HCT116 (cell line): ENCODE results near the gene OLAH. TPM values are rescaled to one million over a fixed set of nuclear protein-coding genes. Genes with fewer than 3 reads are reported as not detected.

Experiments used
- ATAC-seq: fragments of 200-7000 bp; cut with Tn5 transposase; 2 replicates; pipeline ENCODE4 v1.9.1; 2020; ENCODE audit warnings: mild to moderate bottlenecking, moderate library complexity
- BruUV-seq: library from RNA; stranded (reverse); fragments of 400-500 nt; replicated peaks from 2 replicates; lab custom pipeline; 2021; lab: Mats Ljungman, UMichigan
- CTCF ChIA-PET: fragments of 300-600 bp; sonication (Branson Sonifier 250); formaldehyde crosslinking; loops from one replicate; lab custom pipeline; 2021; ENCODE audit warnings: antibody characterized with exemption; lab: Charles Lee
- POLR2A ChIA-PET: fragments of 300-600, 350-600 bp; sonication (Branson Sonifier 250); formaldehyde crosslinking; loops from one replicate; lab custom pipeline; 2021; ENCODE audit warnings: antibody characterized with exemption; lab: Charles Lee
- RAD21 ChIA-PET, 2 experiments: fragments of 300-600 bp; sonication (Branson Sonifier 250); formaldehyde crosslinking; loops; one replicate each; lab custom pipeline; 2023; ENCODE audit warnings: low total read pairs in 2 of 2; ENCODE audit not compliant: uncharacterized antibody in 2 of 2, unreplicated experiment in 2 of 2, low non-redundant PET in 1 of 2; lab: Charles Lee
- DNase-seq: peaks from one replicate; pipeline ENCODE4 v3.0.0-alpha.2; 2010; ENCODE audit warnings: low read depth, low spot score
- H2AFZ ChIP-seq: fragments of 200-600 bp; shearing (Covaris generic), sonication (generic); 2 replicates; pipeline ENCODE4 v1.6.1; 2017; ENCODE audit warnings: low read depth, mixed run types, mixed read lengths, antibody characterized with exemption, low read length; ENCODE audit not compliant: poor library complexity, severe bottlenecking
- H3K27ac ChIP-seq: 2 replicates; pipeline ENCODE4 v1.5.1; 2012; ENCODE audit warnings: low read depth, low read length
- H3K27me3 ChIP-seq: fragments of 200-600 bp; sonication (generic); 2 replicates; pipeline ENCODE4 v1.6.1; 2016; ENCODE audit warnings: mixed run types, low read length, mixed read lengths; ENCODE audit not compliant: insufficient read depth
- H3K36me3 ChIP-seq, 2 experiments: fragments of 200-500 bp in 1 of 2; fragments of 200-600 bp in 1 of 2; sonication (Bioruptor generic) in 1 of 2; sonication (generic) in 1 of 2; 2 replicates each; pipeline versions ENCODE4 v1.5.1 to v1.6.1; 2014 to 2016; ENCODE audit warnings: low read length in 2 of 2, inconsistent platforms in 1 of 2, mixed read lengths in 1 of 2, mixed run types in 1 of 2; ENCODE audit not compliant: insufficient read depth in 2 of 2, control insufficient read depth in 1 of 2
- H3K4me1 ChIP-seq, 2 experiments: fragments of 200-600 bp in 1 of 2; sonication (generic) in 1 of 2; 2 replicates each; pipeline versions ENCODE4 v1.5.1 to v1.6.1; 2012 to 2017; ENCODE audit warnings: low read length in 2 of 2, inconsistent platforms in 1 of 2, mild to moderate bottlenecking in 1 of 2, mixed read lengths in 1 of 2, mixed run types in 1 of 2, moderate library complexity in 1 of 2; ENCODE audit not compliant: insufficient read depth in 2 of 2, control insufficient read depth in 1 of 2
- H3K4me2 ChIP-seq: fragments of 200-600 bp; sonication (generic); 2 replicates; pipeline ENCODE4 v1.6.1; 2017; ENCODE audit warnings: mixed run types, low read length, mixed read lengths
- H3K4me3 ChIP-seq, 2 experiments: fragments of 200-600 bp in 1 of 2; sonication (generic) in 1 of 2; replicated peaks in 1 of 2; 2 replicates each; pipeline ENCODE4 v1.5.1; 2011 to 2016; ENCODE audit warnings: low read length in 2 of 2, control low read depth in 1 of 2, low read depth in 1 of 2, mild to moderate bottlenecking in 1 of 2, mixed read lengths in 1 of 2, mixed run types in 1 of 2
- H3K79me2 ChIP-seq: fragments of 200-600 bp; sonication (generic); 2 replicates; pipeline ENCODE4 v1.6.1; 2017; ENCODE audit warnings: mild to moderate bottlenecking, mixed run types, low read length, moderate library complexity, mixed read lengths; ENCODE audit not compliant: insufficient read depth
- H3K9ac ChIP-seq: fragments of 200-600 bp; sonication (generic); 2 replicates; pipeline ENCODE4 v1.6.1; 2016; ENCODE audit warnings: low read length, mixed read lengths
- H3K9me2 ChIP-seq: fragments of 200-600 bp; sonication (generic), shearing (Covaris generic); 2 replicates; pipeline ENCODE4 v1.6.1; 2017; ENCODE audit warnings: mixed run types, mild to moderate bottlenecking, moderate library complexity; ENCODE audit not compliant: insufficient read depth
- H3K9me3 ChIP-seq, 2 experiments: fragments of 200-500 bp in 1 of 2; fragments of 200-600 bp in 1 of 2; sonication (Bioruptor generic) in 1 of 2; sonication (generic) in 1 of 2; 2 replicates each; pipeline ENCODE4 v1.6.1; 2014 to 2017; ENCODE audit warnings: low read length in 2 of 2, mixed read lengths in 2 of 2, inconsistent platforms in 1 of 2, low read depth in 1 of 2, mild to moderate bottlenecking in 1 of 2, mixed run types in 1 of 2, moderate library complexity in 1 of 2; ENCODE audit not compliant: control insufficient read depth in 1 of 2, insufficient read depth in 1 of 2
- H4K20me1 ChIP-seq: fragments of 200-600 bp; sonication (generic), shearing (Covaris generic); 2 replicates; pipeline ENCODE4 v1.6.1; 2017; ENCODE audit warnings: mixed run types, mild to moderate bottlenecking, moderate library complexity; ENCODE audit not compliant: insufficient read depth
- CEBPB ChIP-seq: IDR thresholded peaks from 2 replicates; pipeline ENCODE4 v1.6.1; 2012; ENCODE audit warnings: low read depth
- POLR2A ChIP-seq: IDR thresholded peaks from 2 replicates; pipeline ENCODE4 v1.7.0; 2011; ENCODE audit warnings: borderline replicate concordance; ENCODE audit not compliant: insufficient read depth, insufficient read length; ENCODE audit errors: extremely low read depth
- RAD21 ChIP-seq: IDR thresholded peaks from 2 replicates; pipeline ENCODE4 v1.6.1; 2012; ENCODE audit warnings: low read depth, mild to moderate bottlenecking
- TCF7L2 ChIP-seq: IDR thresholded peaks from 2 replicates; pipeline ENCODE4 v1.7.0; 2011; ENCODE audit warnings: borderline replicate concordance, inconsistent platforms; ENCODE audit not compliant: insufficient read depth, insufficient read length; ENCODE audit errors: extremely low read depth
- ZNF274 ChIP-seq: fragments of 200-500 bp; sonication (Bioruptor generic); IDR thresholded peaks from 2 replicates; pipeline ENCODE4 v1.6.1; 2014; ENCODE audit warnings: mild to moderate bottlenecking, low read depth, low read length, inconsistent platforms
- intact Hi-C: fragments of 100-400 bp; cut with micrococcal nuclease; formaldehyde crosslinking; loops from 2 replicates; pipeline ENCODE4 v1.10.0; 2022
- total RNA-seq: library from RNA; stranded (reverse); gene quantifications from one replicate; pipeline ENCODE4 v1.2.1, GENCODE V29; 2021; ENCODE audit not compliant: unreplicated experiment
- TF ChIP-seq, protein P1 (sequence below): IDR thresholded peaks from 2 replicates; pipeline ENCODE4 v1.6.1; 2012; ENCODE audit warnings: low read depth
- TF ChIP-seq, protein P2 (sequence below): IDR thresholded peaks from 2 replicates; pipeline ENCODE4 v1.6.1; 2012

The OLAH gene
- total RNA-seq, 1 experiment from 2014 or later: not detected

DNA sequence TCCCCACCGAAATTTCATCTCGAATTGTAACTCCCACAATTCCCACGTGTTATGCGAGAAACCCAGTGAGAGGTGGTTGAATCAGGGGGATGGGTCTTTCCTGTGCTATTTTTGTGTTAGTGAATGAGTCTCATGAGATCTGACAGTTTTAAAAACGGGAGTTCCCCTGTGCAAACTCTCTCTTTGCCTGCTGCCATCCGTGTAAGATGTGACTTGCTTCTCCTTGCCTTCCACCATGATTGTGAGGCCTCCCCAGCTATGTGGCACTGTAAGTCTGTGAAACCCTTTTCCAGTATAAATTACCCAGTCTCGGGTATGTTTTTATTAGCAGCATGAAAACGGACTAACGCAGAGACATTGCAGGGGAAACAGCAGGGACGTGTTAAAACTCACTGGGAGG lies 5.3 kb upstream of the OLAH start:
- Histone ChIP-seq H3K4me2 (no peak overlapping the region), H3K9me2 (no peaks in the 10 kb centered on the region), H3K4me3 (no peak overlapping the region), H3K79me2 (no peaks in the 10 kb centered on the region), H3K27me3 (no peaks in the 10 kb centered on the region), H3K36me3 (no peaks in the 10 kb centered on the region), H2AFZ (no peak overlapping the region), H3K9ac (no peak overlapping the region), H3K27ac (no peak overlapping the region), H3K4me1 (peaks cover 0 to 6% of the 10 kb centered on the region in 2 experiments; a peak in 2 of 4 replicates), H4K20me1 (no peaks in the 10 kb centered on the region), H3K9me3 (no peaks in the 10 kb centered on the region)
- RAD21 ChIA-PET: no interaction called here
- POLR2A ChIA-PET: no interaction called here
- ATAC-seq (no peak), DNase-seq (no peak)
- CTCF ChIA-PET: no interaction called here
- no TSS peak for BruUV-seq
- intact Hi-C loops: no loop called here
- TF ChIP-seq POLR2A: no peak
- no peak for TF ChIP-seq CEBPB

DNA sequence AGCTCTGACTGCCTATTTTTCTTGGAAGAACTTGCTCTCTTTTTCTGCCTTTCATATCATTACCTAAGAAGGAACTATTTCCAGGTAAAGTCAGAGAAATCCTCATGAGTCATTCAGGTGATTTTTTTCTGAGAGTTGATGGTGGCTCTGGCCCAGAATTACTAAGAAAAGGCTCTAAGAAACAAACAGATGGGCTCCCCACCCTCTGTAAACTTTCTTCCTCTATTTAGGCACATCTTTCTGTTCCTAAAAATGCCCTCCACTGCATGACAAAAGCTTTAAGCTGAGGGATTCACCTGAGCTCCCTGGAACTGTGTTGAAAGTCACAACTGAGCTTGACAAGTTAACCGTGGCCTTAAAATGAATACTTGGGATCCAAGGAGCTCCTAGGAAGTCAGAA lies 1.6 kb downstream of the OLAH start:
- intact Hi-C loops: no loop called here
- Histone ChIP-seq H3K9ac (no peak overlapping the region), H3K9me3 (no peaks in the 10 kb centered on the region), H2AFZ (no peak overlapping the region), H4K20me1 (no peaks in the 10 kb centered on the region), H3K27me3 (no peaks in the 10 kb centered on the region), H3K79me2 (no peaks in the 10 kb centered on the region), H3K36me3 (no peaks in the 10 kb centered on the region), H3K9me2 (no peaks in the 10 kb centered on the region), H3K4me2 (no peak overlapping the region), H3K4me3 (no peak overlapping the region), H3K4me1 (no peaks in the 10 kb centered on the region), H3K27ac (no peak overlapping the region)
- TF ChIP-seq ZNF274 (no peak), TCF7L2 (no peak), RAD21 (no peak), CEBPB (no peak)
- TF ChIP-seq, protein P1, sequence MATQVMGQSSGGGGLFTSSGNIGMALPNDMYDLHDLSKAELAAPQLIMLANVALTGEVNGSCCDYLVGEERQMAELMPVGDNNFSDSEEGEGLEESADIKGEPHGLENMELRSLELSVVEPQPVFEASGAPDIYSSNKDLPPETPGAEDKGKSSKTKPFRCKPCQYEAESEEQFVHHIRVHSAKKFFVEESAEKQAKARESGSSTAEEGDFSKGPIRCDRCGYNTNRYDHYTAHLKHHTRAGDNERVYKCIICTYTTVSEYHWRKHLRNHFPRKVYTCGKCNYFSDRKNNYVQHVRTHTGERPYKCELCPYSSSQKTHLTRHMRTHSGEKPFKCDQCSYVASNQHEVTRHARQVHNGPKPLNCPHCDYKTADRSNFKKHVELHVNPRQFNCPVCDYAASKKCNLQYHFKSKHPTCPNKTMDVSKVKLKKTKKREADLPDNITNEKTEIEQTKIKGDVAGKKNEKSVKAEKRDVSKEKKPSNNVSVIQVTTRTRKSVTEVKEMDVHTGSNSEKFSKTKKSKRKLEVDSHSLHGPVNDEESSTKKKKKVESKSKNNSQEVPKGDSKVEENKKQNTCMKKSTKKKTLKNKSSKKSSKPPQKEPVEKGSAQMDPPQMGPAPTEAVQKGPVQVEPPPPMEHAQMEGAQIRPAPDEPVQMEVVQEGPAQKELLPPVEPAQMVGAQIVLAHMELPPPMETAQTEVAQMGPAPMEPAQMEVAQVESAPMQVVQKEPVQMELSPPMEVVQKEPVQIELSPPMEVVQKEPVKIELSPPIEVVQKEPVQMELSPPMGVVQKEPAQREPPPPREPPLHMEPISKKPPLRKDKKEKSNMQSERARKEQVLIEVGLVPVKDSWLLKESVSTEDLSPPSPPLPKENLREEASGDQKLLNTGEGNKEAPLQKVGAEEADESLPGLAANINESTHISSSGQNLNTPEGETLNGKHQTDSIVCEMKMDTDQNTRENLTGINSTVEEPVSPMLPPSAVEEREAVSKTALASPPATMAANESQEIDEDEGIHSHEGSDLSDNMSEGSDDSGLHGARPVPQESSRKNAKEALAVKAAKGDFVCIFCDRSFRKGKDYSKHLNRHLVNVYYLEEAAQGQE: no peak
- TF ChIP-seq, protein P2, sequence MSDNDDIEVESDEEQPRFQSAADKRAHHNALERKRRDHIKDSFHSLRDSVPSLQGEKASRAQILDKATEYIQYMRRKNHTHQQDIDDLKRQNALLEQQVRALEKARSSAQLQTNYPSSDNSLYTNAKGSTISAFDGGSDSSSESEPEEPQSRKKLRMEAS: no peak
- DNase-seq (no peak), ATAC-seq (no peak)
- RAD21 ChIA-PET: no interaction called here
- CTCF ChIA-PET: no interaction called here
- POLR2A ChIA-PET: no interaction called here
- no TSS peak for BruUV-seq
